C4-2B (cell line): ENCODE results near the gene TENM4.

Experiments
- ZFX ChIP-seq: fragments of 450-650 bp; IDR thresholded peaks from 2 replicates; pipeline ENCODE4 v1.6.1; 2017
- TF ChIP-seq, protein P1 (sequence below): fragments of 450-650 bp; conservative IDR thresholded peaks from 2 replicates; pipeline ENCODE4 v1.5.1; 2017; ENCODE audit warnings: mild to moderate bottlenecking

DNA sequence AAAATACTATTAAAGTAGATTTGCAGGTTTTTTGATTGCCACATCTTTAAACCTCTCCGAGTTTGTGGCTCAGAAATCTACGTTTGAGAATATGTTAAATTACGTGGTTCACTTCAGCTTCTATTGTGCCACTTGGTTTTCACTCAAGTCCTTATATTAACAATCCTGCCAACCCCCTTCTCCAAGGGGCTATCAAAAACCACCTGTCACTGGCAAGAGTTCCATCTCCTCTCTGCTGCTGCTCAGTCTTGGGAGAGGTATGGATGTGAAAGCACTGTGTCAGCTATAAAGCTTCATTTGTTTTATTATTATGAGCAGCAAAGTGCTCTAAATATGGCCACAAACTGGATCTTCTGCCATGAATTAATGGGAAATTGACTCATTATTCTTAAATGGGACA, 668.6 kb downstream of the TENM4 start:
- TF ChIP-seq, protein P1, sequence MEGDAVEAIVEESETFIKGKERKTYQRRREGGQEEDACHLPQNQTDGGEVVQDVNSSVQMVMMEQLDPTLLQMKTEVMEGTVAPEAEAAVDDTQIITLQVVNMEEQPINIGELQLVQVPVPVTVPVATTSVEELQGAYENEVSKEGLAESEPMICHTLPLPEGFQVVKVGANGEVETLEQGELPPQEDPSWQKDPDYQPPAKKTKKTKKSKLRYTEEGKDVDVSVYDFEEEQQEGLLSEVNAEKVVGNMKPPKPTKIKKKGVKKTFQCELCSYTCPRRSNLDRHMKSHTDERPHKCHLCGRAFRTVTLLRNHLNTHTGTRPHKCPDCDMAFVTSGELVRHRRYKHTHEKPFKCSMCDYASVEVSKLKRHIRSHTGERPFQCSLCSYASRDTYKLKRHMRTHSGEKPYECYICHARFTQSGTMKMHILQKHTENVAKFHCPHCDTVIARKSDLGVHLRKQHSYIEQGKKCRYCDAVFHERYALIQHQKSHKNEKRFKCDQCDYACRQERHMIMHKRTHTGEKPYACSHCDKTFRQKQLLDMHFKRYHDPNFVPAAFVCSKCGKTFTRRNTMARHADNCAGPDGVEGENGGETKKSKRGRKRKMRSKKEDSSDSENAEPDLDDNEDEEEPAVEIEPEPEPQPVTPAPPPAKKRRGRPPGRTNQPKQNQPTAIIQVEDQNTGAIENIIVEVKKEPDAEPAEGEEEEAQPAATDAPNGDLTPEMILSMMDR = no peak
- TF ChIP-seq ZFX = no peak
